Mucosa of gallbladder (tissue), 1 donor: ENCODE measurements around the gene MOB3C. TPM values are rescaled to one million over a fixed set of nuclear protein-coding genes. Genes with fewer than 3 reads are reported as not detected.
"Not testable (repeated sequence)": the region's sequence is repeated elsewhere in the genome, so short reads cannot be mapped to it uniquely, and the experiment has no call there.

Source experiments
- DNase-seq: peaks from one replicate; pipeline ENCODE4 v3.0.0-alpha.2; 2020; ENCODE audit warnings: low spot score
- total RNA-seq: library from RNA; stranded (reverse); gene quantifications from one replicate; pipeline ENCODE4 v1.2.1, GENCODE V29; 2021
- donor health status: DM: no; HTN: no; CAD: no.

The MOB3C gene
- 12.8 TPM for total RNA-seq

DNA sequence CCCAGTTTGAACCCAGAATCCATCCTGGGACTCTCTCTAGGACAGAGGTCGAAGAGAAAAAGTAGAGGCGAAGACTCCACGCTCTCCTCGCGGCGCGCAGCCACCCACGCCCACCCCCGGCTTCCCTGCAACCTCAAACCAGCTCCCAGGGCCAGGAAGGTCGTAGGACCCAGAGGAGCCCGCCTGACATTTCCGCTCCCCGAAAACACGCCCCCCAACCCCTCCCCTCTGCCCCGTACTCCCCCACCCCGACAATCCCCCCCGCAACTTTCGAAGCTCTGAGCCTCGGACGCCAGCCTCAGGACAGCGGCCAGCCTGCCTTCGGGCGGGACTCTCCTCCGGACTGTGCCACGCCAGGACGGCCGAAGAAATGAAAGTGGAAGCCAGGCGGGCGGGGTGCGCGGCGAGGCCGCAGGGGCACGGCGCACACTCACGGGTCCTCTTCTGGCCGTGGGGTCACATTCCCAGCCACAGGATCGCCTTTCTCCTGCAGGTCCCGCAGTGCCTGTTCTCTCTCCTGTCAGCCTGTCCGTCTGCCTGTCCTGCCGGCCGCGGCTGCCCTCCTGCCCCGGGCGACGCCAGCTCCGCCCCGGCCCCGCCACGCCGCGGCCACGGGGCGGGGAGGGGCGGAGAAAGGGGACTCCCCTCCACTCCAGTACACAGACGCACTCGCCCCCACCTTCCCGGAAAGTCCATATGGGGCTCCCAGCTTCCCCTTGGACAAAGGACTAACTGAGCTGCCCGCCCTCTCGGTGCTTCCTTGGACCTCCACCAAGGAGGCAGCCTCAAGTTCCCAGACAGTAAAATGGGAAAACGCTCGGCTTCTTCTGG, at the start of gene MOB3C:
TSS of gene MOB3C (minus strand) at position 535 of the 831 bp plus-strand sequence. CDS start 3,490 bp downstream, outside the sequence.
- DNase-seq = peak; percentile 69

- DNase-seq = no peak
Measured at GRCh38 chr1:46665983-46666382, 49.4 kb upstream of the MOB3C start.

DNA sequence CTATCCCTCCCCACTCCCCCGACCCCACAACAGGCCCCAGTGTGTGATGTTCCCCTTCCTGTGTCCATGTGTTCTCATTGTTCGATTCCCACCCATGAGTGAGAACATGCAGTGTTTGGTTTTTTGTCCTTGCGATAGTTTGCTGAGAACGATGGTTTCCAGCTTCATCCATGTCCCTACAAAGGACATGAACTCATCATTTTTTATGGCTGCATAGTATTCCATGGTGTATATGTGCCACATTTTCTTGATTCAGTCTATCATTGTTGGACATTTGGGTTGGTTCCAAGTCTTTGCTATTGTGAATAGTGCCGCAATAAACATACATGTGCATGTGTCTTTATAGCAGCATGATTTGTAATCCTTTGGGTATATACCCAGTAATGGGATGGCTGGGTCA, 46.3 kb upstream of the MOB3C start:
- DNase-seq = not testable (repeated sequence)

GRCh38 chr1:46660116-46660515, 43.5 kb upstream of the MOB3C start:
- not testable (repeated sequence) for DNase-seq

DNA sequence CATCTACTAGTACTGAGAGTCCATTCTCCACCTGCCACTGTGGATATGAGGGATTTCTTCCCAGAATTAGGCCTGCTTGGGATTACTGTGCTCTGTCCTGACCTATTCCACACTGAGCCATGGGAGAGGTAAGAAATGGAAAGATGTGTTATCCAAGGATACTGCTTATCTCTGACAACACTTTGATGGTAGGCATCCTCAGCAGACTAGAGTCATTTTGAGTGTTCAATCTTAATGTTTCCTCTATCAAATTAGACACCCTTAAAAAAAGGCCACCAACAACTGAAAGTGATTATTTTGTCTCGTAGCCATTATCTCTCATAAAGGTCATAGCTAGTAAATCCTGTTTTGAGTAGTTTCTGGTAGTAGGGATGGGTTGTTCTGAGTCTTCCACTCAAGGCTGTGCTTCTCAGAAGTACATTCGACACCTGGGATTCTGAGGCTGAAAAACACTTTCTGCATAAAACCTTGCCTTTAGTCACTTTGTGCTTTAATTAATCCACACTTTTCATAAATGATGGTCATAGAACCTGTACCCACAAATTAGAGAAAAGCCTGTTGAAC, 42.8 kb upstream of the MOB3C start:
- DNase-seq = no peak

DNA sequence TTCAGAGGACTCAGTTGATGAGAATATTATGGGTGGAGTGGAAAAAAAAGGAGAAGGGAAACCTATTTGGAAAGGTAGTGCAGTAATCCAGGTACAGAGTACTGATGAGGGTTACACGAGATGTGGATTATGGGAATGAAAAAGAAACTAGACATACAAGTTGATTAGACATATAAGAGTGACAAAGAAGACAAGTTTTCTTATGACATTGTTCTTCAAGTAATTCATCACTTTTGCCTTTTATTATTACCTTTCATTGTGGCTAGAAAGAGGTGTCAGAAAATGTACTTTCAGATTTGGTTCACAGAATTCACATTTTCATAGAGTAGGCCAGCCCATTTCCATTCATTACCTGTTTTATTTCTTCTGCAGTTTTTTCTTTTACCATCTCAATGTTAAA, 41.2 kb upstream of the MOB3C start:
- no peak for DNase-seq

GRCh38 chr1:46656643-46657042, 40.0 kb upstream of the MOB3C start:
- DNase-seq = no peak

- no peak for DNase-seq
Measured at GRCh38 chr1:46655848-46656247, 39.2 kb upstream of the MOB3C start.

DNA sequence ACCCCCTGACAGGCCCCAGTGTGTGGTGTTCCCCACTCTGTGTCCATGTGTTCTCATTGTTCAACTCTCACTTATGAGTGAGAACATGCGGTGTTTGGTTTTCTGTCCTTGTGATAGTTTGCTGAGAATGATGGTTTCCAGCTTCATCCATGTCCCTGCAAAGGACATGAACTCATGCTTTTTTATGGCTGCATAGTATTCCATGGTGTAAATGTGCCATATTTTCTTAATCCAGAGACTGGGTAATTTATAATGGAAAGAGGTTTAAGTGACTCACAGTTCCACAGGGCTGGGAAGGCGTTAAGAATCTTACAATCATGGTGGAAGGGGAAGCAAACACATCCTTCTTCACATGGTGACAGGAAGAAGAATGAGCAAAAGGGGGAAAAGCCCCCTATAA, 38.1 kb upstream of the MOB3C start:
- not testable (repeated sequence) for DNase-seq

DNA sequence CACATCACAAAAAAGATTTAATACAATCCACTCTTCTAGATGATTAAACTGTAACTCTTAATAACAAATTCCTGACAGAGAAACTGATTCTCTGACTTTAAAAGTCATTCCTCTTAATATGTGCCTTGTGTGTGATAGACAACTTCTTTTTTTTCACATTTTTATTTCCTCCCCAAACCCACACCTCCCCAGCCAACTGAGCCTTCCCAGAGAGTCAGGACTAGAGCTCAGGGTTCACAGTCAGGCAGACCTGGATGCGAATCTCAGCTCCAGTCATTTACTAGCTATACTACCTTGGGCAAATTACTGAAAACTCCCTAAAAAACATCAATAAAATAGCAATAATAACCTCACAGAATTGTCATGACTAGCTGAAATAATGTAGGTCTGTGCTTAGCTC, 37.4 kb upstream of the MOB3C start:
- DNase-seq = no peak

DNA sequence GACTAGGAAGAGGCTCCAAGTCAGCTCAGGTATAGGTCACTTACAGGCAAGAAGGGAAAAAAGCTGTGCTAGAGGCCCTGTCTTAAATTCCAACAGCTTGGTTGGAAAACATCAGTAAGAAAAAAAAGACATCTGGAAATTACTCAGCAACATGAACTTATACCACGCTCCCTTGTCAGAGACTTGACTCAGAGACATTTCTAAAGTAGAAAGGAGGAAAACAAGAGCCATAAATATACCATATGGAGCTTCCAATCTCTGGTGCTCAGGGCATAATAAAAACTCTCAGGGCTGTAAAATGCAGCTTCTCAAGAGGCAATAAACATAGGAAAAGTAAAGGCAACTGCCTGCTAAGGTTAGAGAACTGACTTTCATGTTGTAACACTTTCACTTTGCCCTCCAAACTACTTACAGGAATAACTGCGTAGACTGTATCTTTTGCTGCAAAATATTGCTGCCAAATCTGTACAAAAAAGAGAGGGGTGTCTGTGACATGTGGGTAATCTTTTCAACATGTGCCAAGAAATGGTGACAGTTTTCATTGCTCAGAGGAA, 36.9 kb upstream of the MOB3C start:
- DNase-seq = no peak

DNA sequence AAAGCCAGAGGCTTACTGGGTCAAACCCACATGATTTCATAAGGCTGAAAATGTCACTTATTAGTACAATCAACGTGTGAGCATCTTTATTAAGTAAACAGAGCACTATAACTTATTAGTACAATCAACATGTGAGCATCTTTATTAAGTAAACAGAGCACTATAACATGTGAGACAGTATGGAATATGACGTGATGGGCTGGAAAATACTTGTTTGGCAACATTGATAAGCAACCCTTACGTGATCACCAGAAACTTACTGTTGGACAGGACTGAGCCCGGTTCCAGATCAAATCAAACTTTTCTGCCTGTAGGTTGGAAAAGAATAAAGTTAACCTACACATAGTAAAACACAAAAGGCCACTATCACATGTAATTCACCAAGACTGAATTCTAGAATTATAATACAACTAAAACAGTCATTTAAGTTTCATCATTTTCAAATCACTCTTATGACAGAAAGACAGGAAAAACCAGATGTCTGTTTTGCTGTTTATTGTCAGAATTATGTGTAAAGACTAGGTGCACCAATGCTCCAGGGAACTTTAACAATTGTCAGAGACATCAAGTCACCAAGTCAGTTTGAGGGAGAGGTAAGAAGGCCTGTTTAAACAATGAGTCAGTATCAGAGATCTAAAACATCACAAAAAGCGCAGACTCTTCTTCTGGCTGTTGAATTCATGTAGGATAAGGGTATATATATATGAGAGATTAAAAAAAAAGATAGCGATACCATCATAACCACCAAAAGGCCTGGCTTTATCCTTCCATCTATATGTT, 35.9 kb upstream of the MOB3C start:
- no peak for DNase-seq

DNA sequence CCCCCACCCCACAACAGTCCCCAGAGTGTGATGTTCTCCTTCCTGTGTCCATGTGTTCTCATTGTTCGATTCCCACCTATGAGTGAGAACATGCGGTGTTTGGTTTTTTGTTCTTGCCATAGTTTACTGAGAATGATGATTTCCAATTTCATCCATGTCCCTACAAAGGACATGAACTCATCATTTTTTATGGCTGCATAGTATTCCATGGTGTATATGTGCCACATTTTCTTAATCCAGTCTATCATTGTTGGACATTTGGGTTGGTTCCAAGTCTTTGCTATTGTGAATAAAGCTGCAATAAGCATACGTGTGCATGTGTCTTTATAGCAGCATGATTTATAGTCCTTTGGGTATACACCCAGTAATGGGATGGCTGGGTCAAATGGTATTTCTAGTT, 34.5 kb upstream of the MOB3C start:
- not testable (repeated sequence) for DNase-seq

- DNase-seq = no peak
Measured at GRCh38 chr1:46650491-46650890, 33.9 kb upstream of the MOB3C start.

DNA sequence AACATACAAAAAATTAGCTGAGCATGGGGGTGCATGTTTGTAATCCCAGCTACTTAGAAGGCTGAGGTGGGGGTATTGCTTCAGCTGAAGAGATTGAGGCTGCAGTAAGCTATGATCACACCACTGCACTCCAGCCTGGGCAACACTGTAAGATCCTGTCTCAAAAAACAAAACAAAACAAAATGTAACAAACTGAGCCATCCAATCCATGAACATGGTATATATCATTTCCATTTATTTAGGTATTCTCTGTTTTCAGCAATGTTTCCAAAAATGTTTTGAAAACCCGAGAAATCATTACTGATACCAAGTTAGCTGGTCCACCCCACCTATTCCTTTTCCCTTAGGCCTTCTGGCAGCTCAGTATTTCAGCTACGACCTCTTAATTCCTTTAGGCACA, 33.2 kb upstream of the MOB3C start:
- no peak for DNase-seq

GRCh38 chr1:46647611-46648010, 31.0 kb upstream of the MOB3C start:
- no peak for DNase-seq

GRCh38 chr1:46646844-46647243, 30.2 kb upstream of the MOB3C start:
- no peak for DNase-seq

GRCh38 chr1:46646331-46646730, 29.7 kb upstream of the MOB3C start:
- DNase-seq = no peak

- no peak for DNase-seq
Measured at GRCh38 chr1:46645815-46646214, 29.2 kb upstream of the MOB3C start.

DNA sequence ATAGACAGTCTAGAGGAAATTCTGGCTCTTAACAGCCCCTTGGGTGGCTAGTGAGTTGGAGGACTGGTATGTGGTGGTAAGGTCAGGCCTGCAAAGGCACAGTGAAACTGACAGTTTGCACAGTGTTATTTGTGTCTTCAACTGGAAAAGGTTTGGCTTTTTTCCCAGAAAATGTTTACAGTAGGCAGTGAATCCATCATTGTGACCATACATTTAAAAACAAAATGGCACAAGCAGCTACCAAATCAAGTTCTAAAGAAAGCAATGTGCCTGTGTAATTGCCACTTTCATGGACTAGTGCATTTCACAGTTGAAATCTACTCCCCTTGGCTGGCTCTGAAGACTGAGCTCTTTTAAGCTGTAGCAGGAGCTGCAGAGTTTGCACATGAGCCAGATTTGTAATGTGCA, 26.8 kb upstream of the MOB3C start:
- DNase-seq = no peak

DNA sequence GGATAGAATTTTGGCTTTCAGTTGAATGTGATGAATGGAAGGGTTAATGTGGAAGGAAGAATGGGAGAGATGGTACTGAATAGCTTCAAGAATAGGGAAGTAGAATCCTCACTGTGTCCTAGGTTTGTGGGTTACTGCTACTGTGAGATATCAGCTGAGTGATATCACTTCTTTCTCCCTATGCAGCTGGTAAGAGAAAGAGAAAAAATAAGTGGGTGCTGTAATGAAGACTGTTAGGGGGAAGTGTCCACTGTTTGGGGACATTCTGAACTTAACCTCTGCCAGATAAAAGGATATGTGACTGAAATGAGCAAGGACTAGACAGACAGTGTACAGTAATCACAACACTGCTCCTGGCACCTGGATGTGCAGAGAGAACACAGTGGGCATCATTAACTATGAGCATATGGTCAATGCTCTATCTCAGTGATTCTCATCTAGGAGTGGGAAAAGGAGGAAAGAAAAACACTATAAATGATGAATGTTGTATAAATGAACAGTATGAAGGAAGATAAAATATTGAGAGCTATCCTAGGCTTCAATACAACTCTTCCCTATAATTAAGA, 25.6 kb upstream of the MOB3C start:
- DNase-seq = no peak

DNA sequence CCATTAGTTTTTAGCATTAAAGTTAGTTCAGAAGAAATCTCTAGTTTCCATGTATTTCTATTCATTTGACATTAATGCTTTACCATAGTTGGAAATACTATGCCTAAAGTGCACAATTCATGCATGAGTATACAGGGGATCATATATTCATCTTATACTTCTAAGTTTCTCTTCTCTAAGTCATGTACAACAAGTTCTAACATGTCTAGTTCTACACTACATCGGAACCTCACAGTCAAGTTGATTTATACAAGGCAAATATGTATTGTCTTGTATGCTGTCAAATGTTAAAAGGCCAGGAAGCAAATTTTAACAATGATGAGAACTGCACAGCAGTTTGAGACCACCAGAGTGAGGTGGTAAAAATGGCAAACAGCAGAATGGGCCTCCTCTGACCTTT, 22.9 kb upstream of the MOB3C start:
- no peak for DNase-seq
